Smooth muscle cell of the coronary artery (primary cell): Measurements from ENCODE around the gene DHX40. TPM values are rescaled to one million over a fixed set of nuclear protein-coding genes. Genes with fewer than 3 reads are reported as not detected.

Source experiments
- total RNA-seq: library from RNA; depleted of rRNA; stranded (reverse); fragments of >200 nt; gene quantifications from 2 replicates; pipeline ENCODE4 v1.2.3, GENCODE V29; 2014; ENCODE audit warnings: low replicate concordance

Gene DHX40
- 42.8 and 45.4 TPM in 2 replicates for total RNA-seq

GRCh38 chr17:59565171-59565958 lies at the start of gene DHX40:
Gene DHX40, plus strand, starts transcription at chr17:59565610. Its CDS starts 62 bp downstream, at chr17:59565672.

GRCh38 chr17:59619298-59620063 lies 54.1 kb downstream of the DHX40 start, which contains the start of gene CLTC:
Gene CLTC, plus strand, starts transcription at chr17:59619895. Its CDS starts 237 bp downstream, at chr17:59620132.

Other genes with a start within 250 kb of the DHX40 start
- gene YPEL2, start 234.0 kb upstream of the DHX40 start, total RNA-seq = 12.9 and 16.2 TPM in 2 replicates
- gene CLTC, start 54.3 kb downstream of the DHX40 start, total RNA-seq = 314 and 503 TPM in 2 replicates
- 13.9 and 25.9 TPM in 2 replicates for gene PTRH2, start 141.8 kb downstream of the DHX40 start, total RNA-seq
- gene VMP1, start 142.0 kb downstream of the DHX40 start, total RNA-seq = 125 and 227 TPM in 2 replicates